Measurements from ENCODE around the gene PNMA5.
"Not testable (repeated sequence)": the region's sequence is repeated elsewhere in the genome, so short reads cannot be mapped to it uniquely, and the experiment has no call there.

The PNMA5 gene

DNA sequence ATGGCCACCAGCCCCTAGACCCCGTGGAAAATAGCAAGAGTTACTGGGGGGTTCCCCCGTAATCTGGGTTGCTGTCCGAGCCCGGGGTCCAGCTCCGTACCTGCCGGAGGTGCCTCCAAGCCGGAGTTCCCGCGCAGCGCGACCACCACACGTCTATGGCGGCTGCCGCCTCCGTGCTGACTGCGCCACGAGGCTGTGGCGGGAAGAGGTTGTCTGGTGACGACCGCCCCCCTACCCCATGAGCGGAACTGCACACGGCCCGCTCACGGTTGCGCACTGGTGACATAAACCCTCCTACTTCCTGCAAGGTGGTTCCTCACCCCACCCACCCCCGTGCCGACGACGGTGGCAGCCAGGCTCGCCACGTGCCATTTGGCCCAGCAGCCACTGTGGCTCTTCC lies at the start of gene PNMA5:
TSS of gene PNMA5 (minus strand) at position 184 of the 400 bp plus-strand sequence. CDS start 2,518 bp downstream, outside the sequence.
- no peak for DNase-seq (ENCODE audit: low spot score)

DNA sequence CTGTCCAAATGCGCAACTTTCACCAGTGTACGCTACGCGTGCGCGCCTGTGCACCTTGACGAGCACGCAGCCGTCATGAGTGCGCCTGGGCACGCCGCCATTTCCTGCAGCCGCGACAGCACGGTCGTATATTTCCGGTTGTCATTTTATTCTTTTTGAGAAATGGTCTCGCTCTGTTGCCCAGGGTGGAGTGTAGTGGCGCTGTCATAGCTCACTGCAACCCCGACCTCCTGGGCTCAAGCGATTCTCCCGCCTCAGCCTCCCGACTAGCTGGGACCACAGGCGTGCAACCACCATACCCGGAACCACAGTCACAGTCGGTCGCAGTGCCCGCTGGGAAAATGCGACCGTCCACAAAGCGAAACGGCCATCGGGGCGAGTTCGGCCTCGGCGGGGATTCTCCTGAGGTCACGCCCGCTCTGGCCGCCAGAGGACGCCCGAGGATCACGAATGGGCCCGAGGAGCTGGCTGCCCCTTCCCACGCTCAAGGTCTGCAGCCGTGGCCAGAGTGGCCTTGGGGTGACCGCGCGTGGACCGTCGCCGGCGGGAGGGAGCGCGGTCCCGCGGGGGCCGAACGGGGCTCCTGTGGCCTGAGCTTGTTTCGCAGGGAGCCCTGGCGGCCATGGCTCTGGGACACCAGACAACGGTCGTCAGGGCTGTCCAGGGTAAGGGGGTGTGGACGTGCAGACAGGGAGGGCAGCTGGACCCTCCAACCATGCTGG lies 38.6 kb upstream of the PNMA5 start:
- peak; percentile 66 for DNase-seq (ENCODE audit: low spot score)

DNA sequence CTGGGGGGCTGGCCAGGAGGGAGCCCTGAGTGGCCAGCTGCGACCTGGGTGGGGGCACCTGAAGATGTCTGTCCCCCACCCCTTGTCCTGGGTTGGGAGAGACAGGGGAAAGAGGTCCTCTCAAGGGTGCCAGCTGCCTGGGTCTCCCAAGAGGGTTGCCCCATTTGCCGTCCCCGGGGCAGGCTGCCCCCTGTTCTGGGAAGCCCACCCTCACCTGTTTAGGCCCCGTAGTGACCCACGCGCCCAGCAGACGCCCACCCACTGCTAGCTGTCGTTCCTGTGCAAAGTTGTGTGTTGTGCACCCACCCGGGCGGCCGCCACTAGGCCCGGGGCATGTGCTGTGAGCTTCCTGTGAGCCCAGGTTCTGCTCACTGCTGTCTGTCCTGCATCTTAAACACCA lies 36.9 kb upstream of the PNMA5 start:
- no peak for DNase-seq (ENCODE audit: low spot score)

DNA sequence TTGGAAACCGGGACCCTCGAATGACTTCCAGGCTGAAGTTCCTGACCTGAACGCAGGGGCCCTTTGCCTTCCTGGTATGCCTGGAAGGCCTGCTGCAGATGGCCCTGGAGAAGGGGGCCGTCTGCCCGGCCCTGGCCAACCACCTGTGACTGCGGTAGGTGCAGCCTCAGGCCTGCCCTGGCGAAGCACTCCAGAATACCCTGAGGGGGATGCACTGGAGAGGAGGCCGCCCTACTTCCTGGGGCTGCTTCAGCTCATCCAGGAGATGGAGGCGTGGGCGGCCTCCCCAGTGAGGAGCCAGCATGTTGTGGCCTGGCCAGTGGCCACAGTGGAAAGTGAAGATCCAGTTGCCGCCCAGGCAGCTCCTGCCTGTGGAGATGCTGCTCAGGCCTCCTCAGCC lies 36.0 kb upstream of the PNMA5 start:
- no peak for DNase-seq (ENCODE audit: low spot score)

DNA sequence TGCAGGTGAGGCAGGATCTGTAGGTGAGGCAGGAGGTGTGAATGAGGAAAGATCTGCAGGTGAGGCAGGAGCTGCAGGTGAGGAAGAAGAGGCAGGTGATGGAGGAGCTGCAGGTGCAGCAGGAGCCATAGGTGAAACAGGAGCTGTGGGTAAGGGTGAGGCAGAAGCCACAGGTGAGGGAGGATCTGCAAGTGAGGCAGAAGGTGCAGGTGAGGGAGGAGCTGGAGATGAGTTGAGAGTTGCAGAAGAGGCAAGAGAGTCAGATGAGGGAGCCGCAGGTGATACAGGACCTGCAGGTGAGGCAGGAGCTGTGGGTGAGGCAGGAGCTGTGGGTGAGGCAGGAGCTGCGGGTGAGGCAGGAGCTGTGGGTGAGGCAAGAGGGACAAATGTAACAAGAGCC lies 35.2 kb upstream of the PNMA5 start:
- no peak for DNase-seq (ENCODE audit: low spot score)

DNA sequence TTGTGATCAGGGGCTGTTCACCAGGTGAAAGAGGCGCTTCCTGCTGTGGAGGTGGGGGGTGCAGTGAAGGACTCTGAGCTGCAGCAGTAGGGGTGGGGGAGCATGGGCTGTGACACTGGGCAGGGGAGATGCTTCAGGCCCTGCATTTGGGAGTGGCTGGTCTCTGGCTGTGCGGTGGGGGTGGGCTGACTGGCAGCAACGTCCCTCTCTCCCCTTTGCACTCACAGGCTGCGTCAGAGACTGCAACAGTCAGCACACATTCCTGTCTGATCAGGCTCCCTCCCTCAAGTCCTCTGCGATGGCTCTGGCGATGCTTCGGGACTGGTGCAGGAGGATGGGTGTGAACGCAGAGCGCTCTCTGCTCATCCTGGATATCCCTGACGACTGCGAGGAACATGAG lies 34.6 kb upstream of the PNMA5 start:
- not testable (repeated sequence) for DNase-seq (ENCODE audit: low spot score)

DNA sequence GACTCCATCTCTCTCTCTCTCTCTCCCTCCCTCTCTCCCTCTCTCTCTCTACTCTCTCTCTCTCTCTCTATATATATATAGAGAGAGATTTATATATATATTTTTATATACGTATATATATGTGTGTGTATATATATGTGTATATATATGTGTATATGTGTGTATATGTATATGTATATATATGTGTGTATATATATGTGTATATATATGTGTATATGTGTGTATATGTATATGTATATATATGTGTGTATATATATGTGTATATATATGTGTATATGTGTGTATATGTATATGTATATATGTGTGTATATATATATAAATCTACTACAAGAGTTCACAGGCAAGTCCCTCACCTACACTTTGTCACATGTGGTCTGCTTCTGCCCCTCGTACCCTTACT lies 32.6 kb upstream of the PNMA5 start:
- not testable (repeated sequence) for DNase-seq (ENCODE audit: low spot score)

DNA sequence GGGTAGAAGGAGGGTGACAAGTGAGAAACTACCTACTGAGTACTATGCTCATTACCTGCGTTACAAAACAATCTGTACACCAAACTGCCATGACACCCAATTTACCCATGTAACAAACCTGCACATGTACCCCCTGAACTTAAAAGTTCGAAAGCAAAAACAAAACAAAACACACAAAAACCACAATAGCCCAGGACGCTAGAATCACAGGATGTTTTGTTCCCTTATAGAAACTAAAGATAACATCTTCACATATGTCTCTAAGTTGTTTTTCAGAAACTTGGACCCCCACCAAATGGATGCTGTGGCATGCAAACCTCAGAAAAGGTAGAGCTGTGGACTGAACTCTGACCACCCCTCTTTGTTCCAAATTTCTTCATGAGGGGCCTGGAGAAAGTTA lies 25.2 kb upstream of the PNMA5 start:
- DNase-seq (ENCODE audit: low spot score) = no peak

DNA sequence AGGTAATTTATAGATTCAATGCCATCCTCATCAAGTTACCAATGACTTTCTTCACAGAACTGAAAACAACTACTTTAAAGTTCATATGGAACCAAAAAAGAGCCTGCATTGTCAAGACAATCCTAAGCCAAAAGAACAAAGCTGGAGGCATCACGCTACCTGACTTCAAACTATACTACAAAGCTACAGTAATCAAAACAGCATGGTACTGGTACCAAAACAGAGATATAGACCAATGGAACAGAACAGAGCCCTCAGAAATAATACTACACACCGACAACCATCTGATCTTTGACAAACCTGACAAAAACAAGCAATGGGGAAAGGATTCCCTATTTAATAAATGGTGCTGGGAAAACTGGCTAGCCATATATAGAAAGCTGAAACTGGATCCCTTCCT lies 23.3 kb upstream of the PNMA5 start:
- not testable (repeated sequence) for DNase-seq (ENCODE audit: low spot score)

DNA sequence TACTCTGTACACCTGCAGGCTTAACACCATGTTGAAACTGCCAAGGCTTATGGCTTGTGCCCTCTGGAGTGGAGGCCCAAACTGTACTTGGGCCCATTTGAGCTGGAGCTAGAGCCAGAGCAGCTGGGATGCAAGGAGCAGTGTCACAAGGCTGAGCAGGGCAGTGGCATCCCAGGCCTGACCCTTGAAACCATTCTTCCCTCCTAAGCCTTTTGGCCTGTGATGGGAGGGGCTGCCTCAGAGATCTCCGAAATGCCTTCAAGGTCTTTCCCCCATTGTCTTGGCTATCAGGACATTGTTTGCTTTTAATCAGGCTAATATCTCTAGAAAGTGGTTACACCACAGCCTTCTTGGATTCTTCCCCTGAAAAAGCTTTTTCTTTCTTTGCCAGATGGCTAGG lies 10.9 kb upstream of the PNMA5 start:
- no peak for DNase-seq (ENCODE audit: low spot score)

DNA sequence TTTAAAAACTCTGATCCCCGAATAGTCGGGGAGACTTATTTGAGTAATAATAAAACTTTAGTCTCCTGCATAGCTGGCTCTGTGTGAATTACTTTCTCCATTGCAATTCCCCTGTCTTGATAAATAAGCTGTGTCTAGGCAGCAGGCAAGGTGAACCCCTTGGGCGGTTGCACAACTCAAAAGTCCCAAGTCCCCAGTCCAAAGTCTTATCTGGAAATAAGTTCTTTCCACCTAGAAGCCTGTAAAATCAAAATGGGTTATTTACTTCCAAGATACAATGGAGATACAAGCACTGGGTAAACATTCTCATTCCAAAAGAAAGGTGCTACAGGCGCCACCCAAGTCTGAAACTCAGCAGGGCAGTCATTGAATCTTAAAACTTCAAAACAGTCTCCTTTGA lies 10.1 kb upstream of the PNMA5 start:
- DNase-seq (ENCODE audit: low spot score) = no peak

DNA sequence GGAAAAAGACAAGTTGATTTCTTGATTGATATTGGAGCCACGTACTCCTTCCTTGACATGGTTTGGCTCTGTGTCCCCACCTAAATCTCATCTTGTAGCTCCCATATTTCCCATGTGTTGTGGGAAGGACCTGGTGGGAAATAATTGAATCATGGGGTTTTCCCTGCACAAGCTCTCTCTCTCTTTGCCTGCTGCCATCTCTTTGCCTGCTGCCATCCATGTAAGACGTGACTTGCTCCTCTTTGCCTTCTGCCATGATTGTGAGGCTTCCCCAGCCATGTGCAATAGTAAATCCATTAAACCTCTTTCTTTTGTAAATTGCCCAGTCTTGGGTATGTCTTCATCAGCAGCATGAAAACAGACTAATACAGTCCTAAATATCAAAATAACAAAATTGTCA lies 8.3 kb upstream of the PNMA5 start:
- DNase-seq (ENCODE audit: low spot score) = not testable (repeated sequence)

DNA sequence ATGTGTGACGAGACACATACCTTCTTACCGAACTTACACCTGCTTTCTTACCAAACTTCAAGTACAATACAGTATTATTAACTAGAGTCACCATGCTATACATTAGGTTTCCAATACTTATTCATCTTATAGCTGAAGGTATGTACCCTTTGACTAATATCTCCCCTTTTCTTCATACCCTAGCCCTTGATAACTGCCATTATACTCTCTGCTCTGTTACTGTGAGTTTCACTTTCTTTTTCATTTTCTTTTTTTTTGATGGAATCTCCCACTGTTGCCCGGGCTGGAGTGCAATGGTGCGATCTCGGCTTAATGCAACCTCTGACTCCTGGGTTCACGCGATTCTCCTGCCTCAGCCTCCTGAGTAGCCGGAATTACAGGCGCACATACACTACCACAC lies 3.4 kb upstream of the PNMA5 start:
- DNase-seq (ENCODE audit: low spot score) = no peak

DNA sequence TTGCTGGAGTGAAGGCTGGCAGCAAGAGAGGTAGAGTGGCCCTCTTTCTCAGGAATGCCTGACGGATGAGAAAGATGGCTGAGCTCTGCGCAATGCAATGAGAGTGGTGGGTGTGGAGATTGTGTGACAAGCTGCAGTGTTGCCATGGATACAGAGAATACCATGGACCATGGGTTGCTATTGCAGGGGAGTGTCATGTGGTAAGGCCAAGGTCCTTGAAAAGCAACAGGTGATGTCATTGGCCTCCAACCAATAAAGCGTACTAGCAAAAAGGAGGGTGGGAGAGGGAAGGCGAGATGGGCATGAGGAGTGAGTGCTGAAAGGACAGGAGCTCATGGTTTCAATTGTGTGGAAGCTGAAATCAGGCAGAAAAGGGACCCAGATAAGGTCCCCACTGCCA lies 1.8 kb downstream of the PNMA5 start:
- no peak for DNase-seq (ENCODE audit: low spot score)

DNA sequence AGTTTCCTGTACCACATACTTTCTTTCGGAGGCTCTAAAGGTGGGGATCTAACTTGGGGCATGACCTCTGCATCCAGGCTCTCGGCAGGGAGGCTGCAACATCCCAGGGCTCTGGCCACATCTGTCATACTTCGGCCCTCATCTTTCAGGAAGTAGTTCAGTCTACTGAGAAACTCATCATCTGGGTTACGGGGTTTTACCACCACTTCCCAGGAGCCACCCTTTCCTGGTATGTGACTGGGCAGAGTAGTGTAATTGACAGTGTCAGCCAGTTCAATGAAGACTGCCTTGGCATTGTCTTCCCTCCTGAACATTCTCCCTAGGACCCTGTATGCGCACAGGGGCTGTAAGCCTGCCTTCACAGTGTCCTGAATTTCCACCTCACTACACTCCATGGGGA lies 2.8 kb downstream of the PNMA5 start:
- DNase-seq (ENCODE audit: low spot score) = no peak

DNA sequence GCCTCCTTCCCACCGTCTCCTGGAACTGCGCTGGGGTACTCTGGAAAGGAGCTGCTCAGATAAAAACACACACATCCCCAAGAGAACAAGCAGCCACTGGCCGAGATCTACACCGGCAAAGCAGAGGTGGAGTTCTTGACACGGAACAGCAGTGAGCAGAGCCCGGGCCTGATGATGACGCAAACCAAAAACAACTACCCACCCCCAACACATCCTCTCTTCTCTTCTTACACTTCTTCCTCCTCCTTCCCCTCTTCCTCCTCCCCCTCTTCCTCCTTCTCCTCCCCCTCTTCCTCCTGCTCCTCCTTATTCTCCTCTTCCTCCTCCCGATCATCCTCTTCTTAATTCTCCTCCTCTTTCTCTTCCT lies 4.6 kb downstream of the PNMA5 start:
- DNase-seq (ENCODE audit: low spot score) = no peak

DNA sequence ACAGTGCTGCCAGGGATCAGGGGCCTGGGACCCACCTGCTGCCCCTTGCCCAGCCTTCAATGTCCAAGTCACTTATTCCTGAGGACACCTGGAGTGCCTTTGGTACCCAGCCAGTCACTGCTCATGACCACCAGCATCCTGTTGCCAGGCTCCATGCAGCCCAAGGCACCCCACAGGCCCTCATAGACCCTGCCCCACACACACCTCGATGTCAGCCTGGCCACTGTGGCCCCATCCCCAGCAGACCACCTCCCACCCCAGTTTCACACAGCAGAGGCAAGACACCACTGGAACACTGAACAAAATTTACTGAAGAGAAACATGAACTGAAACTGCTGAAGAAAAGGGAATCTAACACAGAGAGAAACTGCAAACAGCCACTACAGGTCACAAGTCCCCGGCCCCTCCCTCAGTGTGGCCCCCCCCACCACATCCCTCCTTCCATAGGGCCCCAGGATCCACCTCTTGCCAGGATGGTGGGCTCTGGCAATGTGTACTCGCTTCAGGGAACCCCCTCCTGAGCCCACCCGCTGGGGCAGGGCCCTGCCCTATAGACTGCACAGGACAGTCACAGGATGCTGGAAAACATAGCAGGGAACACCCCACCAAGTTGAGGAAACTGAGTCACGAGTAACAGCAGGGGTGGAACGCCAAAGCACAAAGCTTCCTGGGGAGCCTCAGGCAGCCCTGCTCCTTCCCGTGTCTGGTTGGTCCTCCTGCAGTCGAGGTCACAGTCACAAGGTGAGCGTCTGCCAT lies 5.2 kb downstream of the PNMA5 start:
- DNase-seq (ENCODE audit: low spot score) = no peak

DNA sequence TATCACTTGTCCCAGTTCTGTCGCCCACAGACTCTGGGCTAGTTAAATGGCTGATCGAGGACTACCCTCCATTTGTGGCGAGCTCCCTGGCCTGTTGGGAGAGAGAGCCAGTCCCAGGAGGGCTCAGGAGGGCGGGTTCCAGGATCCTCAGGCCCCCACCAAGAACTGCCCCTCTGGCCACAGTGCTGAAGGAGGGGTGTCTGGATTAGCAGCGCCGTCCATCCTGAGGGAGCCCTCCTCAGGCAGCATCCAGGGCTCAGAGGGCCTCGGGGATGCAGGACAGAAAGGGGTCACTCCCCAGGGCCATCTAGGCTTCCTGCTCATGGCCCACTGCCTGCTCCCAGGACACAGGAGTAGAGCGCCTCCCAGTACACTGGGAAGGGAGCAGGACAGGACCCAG lies 6.1 kb downstream of the PNMA5 start:
- no peak for DNase-seq (ENCODE audit: low spot score)

DNA sequence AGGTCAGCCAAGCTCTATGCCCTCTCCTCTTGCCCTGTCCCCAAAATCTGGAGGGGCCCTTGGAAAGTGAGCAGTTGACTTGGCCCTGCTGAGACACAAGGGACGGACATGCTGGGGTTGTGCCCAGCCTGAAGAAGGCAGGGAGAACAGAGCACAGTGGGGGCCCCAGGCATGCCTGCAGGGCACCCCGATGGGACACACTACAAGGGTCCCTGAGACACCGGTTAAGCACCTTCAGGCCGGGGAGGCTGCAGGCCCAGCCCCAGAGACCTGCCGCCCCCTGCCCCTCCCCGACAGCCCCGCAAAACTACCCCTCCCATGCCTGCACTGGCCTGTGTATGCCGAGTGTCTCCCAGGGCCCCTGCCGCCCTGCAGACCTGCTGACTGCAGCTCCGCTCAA lies 6.8 kb downstream of the PNMA5 start:
- DNase-seq (ENCODE audit: low spot score) = not testable (repeated sequence)

DNA sequence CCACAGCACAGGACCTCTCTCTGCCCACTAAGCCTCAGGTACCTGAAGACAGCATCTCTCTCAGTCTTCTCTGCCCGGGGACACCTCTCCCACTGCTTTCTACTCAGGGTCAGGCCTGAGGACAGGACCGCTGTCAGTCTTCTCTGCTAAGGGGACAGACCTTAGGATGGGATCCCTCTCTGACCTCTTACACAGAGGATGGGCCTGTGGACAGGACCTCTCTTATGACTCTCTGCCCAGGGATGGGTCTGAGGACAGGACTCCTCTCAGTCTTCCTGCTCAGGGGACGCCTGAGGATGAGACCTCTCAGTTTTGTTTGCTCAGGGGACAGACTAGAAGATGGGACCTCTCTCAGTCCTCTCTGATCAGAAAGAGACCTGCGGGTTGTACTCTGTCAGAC lies 8.5 kb downstream of the PNMA5 start:
- not testable (repeated sequence) for DNase-seq (ENCODE audit: low spot score)

DNA sequence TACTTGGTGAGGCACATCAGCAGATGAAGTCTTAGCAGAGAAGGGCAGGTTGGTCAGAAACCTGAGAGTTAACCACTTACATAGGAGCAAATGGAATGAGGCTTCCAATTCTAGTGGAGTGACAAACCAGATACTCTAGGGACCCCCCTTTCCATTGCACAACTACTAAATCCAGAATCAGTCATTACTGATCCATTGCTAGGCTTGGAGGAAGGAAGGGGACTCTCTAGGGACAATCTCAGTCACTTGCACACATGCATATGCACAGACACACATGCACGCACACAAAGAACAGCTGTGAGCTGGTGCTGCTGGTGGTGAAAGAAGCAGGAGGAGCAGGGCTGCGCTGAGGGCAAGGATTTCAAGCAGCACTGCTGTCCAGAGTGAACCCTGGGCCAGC lies 25.7 kb downstream of the PNMA5 start:
- DNase-seq (ENCODE audit: low spot score) = no peak

DNA sequence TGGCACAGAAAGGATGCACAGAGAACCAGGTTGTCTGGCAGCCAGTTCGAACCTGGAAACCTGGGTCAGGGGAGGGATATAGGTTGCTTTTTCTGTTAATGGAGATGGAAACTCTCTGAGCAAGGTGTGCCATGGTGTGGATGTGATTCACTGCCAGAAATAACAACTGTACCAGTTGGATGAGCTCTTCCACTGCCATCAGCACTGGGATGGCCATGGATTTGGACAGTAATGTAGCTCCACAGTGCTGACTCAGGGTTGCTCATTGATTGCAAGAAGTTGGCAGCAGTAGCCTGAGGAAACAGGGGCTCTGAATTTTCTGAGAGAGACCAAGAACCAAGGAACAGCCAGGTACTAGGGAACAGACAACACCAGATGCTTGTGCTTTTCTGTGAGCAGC lies 33.8 kb downstream of the PNMA5 start:
- no peak for DNase-seq (ENCODE audit: low spot score)

DNA sequence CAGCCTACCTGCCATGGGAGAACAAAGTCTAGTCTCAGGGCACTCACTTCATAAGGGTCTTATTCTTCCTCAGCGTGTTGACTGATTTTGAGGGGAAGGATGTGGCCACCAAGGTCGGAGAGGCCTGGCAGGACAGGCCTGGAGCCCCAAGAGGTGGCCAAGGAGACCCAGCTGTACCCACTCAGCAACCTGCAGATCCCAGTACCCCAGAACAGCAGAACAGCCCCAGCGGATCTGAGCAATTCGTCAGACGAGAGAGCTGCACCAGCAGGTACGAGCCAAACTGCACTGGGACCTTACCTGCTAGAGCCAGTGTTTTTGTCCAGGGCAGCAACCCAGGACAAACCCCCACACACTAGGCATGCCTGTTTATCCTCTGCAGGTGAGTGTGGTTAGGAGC lies 34.3 kb downstream of the PNMA5 start:
- DNase-seq (ENCODE audit: low spot score) = no peak

All from COLO829 (cell line).